KG1 (cell line): ENCODE data around the gene NHEJ1.

ENCODE experiments used
- DNase-seq: peaks from one replicate; lab custom pipeline; 2025; lab: John Stamatoyannopoulos, UW

The NHEJ1 gene

DNA sequence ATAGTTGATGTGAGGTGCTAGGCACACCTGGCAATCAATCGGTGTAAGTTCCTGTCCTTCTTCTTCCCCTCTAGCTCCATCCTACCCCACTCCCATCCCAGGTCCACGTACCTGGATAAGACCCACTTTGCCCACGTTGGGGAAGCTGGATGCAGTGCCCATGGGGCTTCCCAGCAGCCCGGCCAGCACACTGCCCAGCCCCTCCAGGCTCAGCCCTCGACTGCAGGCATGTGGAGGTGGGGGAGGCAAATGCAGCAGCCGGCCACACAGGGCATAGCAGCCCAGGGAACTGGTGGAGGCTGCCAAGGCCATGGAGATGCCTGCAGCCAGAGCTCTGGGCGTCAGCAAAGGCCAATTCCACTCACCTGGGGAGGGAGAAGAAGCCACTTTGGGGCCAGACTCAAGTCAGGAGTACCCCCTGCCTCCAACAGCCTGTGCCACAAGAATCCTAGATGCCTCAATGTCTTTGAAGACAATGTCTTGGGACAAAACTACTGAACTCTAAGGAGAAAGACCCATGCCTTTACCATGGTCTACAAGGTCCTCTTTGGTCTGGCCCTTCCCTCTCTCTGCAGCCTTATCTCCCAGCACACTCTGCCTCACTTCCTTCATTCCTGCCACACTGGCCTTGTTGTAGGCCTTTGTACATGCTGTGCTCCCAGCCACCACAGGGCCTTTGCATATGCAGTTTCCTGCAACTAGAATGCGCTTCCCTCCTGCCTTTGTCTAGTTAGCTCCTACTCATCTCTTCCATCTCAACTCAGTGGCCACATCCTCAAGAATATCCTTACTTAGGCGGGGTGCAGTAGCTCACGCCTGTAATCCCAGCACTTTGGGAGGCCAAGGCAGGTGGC is 4.7 kb upstream of the NHEJ1 start:
- no peak for DNase-seq

DNA sequence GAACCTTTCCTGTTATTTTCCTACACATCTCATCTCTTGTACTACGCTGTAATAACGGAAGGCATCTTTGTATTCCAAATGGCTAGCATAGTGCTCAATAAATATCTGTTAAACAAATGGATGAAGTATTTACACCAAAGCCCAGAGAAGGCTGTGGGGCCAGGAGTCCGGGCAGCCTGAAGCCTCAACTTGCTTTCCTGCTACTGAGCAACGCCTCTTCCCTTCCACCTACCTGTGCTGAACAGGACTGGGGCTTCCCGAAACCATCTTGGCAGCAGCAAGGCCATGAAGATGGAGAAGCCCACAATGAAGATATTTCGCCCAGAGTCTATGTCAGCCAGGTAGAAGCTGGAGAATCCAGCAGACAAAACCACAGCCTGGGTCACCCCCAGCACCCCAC is 2.5 kb upstream of the NHEJ1 start:
- DNase-seq, result no peak

DNA sequence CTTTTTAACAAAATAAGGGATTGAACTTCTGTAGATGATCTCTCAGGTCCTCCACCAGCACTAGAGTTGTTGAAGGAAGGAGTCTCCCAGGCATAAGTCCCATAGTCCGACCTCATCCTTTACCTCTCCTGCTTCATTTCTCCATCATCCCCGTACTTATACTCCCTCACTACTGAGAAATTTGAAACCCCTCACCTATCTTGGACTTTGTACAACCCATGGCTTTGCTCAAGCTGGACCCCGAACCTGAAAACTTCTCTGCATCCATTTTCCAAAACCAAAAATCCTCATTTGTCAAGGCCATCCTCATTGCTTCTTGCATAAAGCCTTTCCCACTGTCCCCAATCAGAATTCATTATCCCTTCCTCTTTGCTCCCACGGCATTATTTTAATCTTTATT is 482 bp upstream of the NHEJ1 start:
- no peak for DNase-seq

DNA sequence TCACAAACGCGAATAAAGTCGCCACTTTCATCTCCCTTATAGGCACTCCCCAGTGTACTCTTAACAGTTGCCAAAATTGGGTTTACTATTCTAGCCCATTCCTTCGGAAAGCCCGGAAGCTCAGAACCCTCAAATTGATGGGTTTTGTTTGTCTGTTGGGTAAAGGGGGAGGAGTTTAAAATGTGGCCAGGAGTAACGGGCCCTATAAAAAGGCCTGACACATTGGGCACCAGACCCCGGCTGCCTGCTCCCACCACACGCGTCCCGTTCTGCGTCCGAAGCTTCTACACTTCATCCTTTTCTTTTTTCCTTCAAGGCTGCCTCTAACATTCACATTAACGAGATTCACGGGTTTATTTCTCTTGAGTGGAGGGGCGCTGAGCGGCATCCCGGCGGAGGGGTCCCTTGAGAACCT is 837 bp downstream of the NHEJ1 start:
- DNase-seq, result no peak

DNA sequence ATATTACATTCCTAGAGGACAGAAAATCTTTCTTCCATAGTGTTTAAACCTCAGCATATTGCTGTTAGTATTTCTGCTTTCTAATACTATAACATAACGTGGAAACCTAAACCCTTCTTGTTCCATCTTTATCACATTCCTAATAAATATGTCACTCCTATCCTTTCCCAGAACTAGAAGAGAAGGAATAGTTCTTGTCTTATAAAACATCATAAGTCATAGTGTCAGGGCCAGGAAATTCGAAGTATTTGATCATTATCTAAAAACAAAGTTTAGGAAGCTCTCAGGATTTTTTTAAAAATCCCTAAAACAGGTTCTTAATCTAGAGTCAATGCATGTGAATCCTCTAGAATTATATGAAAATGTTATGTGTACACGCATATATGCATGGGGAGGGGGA is 2.0 kb downstream of the NHEJ1 start:
- DNase-seq, result no peak

DNA sequence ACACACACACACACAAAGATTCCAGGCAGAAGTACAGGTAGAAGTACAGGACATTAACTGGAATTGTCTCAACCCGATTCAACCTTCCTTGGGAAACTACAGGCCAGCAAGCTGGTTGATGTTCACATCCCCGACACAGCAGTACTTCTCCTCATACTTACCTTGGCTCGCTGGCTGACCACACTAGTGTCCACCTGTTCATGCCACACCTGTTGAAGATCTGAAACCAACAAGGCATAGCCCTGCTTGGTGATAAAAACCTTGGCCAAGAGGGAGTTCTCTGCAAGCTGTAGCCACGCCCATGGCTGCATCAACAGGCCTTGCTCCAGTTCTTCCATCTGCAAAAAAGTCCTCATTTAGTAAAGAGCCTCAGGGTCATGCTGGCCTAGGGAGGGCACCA is 2.6 kb downstream of the NHEJ1 start:
- DNase-seq, result no peak

DNA sequence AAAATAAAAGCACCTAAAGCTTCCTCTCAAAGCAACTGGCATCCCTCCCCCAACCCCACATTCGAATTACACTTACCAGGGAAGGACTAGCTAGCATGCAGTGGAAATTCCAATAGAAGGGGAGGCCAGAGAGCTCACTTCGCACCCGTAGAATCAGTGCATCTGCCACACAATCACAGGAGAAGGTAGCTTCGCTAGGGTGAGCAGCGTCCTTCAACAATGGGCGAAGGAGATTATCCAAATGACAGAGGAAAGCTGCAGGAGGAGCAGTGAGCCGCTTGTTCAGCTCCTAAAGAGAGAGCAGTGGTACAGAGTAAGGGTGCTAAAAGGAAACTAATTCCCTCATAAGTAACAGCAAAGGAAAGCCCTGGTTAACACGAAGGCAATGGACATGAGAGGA is 3.2 kb downstream of the NHEJ1 start:
- DNase-seq, result no peak

DNA sequence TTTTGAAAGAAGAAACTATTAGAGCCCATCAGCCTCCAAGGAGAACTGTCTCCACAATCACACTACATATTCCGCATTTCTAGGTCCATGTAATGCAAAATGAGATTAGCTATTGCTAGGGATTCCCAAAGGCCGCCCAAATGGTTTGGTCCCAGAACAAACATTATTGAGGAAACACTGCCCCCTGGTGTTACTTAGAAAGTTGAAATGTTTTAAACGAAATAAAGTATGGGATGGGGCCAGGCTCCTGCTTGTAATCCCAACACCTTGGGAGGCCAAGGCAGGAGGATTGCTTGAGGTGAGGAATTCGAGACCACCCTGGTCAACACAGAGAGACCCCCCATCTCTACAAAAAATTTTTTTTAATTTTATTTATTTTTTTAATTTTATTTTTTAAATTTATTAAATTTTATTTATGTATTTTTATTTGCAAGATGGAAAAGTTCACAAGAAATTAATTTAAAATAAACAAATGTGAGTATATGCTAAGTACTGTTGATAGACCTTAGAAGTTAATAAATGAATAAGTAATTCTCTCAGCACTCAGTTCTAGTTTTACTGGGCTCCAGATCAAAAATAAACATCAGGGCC is 5.5 kb downstream of the NHEJ1 start:
- peak; percentile 61 for DNase-seq

DNA sequence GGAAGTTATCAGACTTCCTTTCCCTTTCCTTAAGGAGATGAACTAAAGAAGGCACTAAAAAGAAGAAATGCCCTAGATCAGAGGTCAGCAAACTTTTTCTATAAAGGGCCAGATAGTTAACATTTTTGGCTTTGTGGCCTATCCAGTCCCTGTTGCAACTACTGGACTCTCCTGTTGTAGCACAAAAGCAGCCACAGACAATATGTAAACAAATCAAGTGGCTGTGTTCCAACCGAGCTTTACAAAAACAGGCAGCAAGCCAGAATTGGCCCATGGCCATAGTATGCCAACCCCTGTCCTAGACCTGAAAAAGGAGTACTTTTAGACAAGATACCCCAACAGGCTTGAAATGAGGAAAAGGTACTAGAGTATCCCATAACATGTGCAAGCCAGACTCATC is 10.9 kb downstream of the NHEJ1 start:
- DNase-seq, result no peak

DNA sequence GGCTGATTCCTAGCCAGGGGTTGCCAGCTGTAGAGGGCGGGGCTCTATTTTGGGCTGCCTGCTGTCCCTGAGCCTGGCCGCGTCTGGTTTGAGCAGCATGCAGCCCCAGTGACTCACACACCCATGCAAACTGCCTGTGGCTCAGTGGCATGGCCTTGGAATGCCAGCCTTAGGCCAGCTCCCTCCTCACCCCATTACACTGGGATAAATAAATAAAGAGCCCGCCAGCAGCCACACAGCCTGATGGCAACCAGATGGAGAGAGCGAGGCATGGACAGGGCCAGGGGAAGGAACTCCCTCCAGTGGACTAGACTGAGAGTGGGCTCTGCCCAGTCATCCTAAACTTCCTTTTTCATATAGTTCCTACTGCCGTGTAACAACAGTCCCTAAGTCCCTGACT is 18.3 kb downstream of the NHEJ1 start:
- DNase-seq, result no peak

DNA sequence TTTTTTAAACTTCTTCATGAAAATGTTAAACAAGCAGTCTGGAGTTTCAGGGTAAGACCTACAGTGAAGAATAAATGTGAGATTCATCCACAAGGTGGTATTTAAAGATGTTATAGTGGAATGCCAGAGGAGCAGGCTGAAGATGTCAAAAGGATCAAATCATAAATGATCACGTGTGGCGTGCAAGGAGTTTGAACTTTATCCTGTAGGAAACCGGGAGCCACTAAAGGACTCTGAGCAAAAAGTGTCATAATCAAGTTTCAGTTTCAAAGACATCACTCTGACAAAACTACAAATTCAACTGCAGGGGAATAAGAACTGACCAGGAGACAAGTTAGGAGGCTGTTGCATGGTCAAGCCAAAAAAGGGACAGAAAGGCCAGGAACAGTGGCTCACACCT is 19.9 kb downstream of the NHEJ1 start:
- DNase-seq, result no peak

DNA sequence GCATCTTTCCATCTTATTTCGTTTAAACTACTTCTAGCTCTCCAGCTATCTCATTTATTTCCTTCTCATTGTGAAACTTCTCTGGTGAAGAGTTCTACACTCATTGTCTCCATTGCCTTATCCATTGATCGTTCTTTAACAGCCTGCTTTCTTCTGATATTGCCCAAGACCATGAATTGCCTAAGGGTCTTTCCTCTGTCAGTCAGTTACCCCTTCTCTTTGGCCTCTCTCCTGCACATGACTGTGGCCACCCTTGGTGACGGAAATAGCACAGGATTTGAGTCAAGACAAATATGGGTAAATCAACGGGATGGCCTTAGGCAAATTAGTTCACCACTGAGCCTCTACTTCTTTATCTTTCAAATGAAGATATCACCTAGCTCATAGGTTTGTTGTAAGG is 26.6 kb downstream of the NHEJ1 start:
- DNase-seq, result no peak

DNA sequence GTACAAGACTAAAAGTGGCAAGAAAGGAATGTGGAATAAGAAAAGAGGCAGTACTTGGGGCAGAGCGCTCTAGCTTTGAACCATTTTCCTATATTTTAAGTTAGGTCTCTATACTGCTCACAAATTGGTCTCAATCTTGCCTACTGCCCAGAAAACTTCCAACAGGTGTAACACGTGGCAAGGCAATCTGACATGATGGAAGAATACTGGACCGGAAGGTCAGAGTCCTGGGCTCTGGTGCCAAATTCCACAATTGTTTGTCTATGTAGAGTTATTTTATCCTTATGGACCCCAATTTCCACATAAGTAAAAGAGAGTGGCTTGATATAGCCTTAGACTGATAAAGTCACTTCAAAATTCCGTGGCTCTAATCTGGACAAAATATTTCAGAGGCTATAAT is 28.9 kb downstream of the NHEJ1 start:
- DNase-seq, result no peak

DNA sequence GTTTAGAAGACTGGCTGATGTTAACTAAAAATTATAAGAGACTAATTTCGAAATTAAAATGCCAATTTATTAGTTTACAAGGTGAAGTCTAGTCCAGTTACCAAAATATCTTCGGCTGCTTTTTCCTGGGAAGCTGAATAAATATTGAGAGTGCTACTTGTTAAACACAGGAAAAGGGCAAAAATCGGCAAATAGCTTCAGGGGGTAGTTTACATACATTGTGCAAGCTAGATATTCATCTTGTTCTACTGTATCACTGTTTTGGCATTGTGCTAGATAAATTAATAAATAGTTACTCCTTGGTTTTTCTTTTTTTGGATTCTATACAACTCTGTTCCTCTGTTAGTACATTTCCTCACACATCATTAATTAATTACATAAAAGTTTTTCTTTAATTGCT is 29.3 kb downstream of the NHEJ1 start:
- no peak for DNase-seq

DNA sequence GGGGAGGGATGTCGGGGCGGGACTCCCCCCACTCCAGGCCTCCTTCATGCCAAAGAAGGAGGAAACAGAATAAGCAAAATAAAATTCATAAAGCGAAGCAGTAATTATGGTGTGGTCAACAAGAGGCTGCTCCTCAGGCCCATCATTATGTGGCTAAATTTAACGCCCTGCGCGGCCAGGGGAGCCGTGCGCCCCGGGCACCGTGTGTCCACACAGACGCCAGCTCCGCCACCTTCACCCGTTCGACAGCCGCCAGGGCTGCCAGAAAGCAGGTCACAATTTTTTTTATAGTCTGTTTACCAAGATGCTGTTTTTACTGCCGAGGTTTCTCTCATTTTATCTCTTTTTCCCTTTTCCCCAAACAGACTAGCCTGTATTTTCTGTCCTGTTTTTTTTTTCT is 31.0 kb downstream of the NHEJ1 start:
- DNase-seq, result no peak

DNA sequence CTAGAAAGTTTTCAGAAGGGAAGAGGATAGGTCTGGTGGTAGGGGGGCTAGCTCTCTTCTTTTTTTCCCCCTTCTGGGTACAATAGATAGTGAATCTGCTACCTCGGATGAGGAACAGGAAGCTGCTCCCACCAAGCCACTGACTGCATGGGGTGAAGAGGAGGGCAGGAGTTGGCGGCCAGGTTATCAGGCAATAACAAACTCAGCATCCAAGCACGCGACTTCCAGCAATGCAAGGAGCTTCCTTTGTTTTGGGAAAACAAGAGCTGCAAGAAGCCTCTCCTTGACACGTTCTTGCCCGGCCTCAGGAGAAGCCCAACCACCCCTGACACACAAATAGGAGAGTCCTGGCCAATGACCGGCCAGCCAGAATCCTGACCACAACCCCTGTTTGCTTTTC is 32.2 kb downstream of the NHEJ1 start:
- DNase-seq, result peak; percentile 46

DNA sequence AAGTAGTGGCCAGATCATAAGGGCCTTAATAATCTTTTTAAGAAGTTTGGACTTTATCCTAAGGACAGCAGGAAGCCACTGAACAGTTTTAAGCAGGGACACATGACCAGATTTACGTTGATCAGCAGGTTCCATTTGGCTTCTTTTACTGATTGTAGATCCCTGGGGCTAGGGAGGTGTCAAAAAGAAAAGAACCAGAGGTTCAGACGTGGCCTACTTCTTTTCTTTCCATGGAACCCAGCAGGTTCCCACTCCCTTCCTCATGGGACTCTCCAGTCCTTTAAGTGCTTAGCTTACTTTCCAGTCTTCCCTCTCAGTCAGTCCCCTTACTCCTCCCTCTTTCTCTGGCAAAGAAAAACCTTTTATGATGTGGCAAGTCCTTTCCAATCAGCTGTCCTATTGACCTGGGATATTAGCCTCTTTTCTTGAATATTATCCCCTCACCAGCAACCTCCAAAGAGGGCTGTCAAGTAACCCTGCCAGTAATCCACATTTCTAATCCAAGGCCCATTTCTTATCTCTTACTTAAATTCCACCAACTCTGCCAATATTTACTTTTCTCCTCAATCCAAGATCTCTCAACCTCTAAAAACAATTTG is 33.5 kb downstream of the NHEJ1 start:
- no peak for DNase-seq

DNA sequence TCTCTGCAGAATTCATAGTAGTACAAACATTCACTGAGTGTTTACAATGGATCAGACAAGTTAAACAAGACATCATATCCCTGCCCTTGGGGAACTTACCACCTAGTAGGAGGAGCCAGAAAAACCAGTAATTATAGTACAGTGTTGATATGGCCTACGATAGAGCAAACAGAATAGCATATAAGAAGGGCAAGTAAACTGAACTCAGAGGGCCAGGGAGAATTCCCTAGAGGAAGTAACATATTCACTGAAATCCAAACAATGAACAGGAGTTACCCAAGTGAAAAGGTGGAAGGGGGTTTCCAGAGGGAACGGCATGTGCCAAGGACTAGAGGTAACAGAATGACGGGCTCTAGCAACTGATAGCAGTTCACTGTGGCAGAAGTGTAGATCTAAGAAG is 34.1 kb downstream of the NHEJ1 start:
- no peak for DNase-seq

DNA sequence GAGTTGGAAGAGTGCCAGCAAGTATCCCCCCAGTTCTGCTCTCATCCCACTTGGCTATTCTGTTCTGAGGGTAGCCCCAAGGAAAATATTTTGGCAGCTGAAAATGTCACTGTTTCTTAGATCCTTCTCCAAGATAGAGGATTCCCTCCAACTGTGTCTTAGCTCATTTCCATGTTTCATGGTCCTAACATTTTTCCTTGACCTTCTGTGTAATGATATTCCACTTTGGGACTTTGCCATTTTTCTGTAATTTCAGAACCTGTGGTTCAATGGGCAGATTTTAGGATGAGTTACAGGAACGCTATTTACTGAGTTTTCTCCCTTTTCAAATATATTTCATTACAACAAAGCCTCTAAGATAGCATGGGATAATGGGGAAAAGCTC is 34.7 kb downstream of the NHEJ1 start:
- no peak for DNase-seq

DNA sequence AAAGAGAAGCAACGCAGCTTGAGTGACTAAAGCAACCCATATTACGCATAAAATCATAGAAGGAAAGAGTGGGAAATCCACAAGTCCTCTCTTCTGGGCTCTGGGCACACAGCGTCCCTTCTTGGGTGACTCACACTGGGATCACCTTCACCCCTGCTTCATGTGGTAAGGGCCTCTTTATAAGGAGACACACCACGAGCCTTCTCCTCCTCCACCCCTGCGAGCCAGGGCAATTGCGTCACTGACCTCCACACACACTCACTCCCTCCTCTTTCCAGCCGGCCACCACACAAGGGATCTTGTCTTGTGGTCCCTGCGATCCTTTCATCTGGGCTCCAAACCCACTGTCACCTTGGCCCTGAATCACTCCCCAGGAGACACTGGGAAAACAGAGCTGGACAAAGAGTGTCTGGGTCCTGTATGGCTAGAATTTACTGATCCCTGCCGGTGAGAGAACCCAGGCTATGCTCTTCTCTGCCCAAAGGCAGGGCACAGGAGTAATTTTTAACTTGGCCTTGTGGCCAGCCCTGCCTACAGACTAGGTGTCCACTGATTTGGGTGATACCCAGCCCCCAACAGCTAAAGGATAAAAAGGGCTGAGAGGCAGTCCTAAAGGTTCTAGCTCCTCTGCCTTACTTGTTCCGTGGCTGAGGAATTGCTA is 35.3 kb downstream of the NHEJ1 start:
- no peak for DNase-seq

DNA sequence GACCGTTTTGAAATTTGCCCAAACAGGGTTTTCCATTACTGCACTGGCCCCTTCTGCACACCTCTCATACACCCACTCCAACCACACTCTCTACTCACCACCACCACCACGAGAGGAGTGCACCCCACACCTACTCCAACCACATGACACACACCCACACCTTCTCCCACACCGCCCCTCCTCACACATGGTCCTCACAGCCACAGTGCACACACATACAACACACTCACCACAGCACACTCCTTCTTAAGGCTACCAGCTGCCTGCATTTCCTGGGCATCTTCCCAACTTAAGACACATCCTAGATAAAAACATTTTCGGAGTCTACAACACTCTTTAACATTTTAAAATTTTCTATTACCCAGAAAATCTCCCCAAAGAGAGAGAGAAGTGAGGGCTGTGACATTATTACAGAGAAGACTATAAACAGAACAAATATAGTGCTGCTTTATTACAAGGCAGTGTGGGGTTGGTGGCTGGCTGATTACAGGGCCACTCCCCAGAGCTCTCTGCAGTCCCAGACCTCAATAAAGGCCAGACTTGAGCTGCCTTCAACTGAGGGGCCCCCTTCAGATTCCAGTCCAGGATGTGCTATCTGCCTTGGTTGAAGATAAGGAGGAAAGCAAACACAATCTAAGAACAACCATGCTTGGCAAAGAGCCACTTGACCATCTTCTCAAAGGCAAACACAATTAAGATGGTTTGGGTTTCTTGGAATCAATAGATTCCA is 36.1 kb downstream of the NHEJ1 start:
- no peak for DNase-seq

DNA sequence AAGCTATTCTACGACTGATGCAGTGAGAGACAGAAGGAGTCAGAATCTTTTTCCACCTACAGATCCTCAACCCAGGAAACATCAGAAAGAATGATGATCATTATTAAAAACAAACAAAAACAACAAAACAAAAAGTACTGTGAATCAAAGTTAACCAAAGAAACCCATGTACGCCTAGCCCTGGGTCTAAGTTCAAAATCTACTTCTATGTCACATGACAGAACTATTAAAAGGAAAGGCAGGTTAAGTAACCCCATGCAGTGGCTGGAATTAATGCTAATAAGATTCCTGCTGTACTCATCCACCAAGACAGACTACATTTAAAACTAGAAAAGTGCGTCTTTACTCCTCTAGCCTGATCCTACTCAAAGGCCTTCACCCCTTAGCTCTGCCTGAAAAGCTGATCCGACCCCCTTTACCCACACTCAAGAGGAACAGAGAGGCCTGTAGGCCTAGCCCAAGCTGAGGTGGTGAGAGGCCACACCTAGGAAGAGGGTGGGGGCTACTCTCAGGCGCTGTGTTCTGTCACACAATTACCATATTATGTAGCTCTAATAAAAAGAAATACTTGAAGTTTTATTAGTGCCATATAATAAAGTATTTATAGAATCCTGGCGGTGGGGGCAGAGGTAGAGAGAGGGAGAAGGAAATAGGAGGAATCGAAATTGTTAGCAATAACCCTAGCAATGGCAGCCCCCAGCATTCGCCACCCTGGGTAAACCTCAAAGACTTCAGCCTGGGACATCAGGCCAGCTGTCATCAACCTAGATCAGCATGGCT is 37.1 kb downstream of the NHEJ1 start:
- no peak for DNase-seq
